ENCODE results near the gene BLID. TPM values are rescaled to one million over a fixed set of nuclear protein-coding genes. Genes with fewer than 3 reads are reported as not detected.

Gene BLID
- total RNA-seq, result 1.6 and 10.0 TPM in 2 replicates

GRCh38 chr11:122115524-122116379 is at the start of gene BLID:
Gene BLID, minus strand, starts transcription at chr11:122116215. Its CDS starts 293 bp downstream, at chr11:122115922.

